CD14-positive monocyte (primary cell): ENCODE measurements around the gene ECHDC1. TPM values are rescaled to one million over a fixed set of nuclear protein-coding genes. Genes with fewer than 3 reads are reported as not detected.

Experiments used
- DNase-seq, 3 donors: peaks; one replicate each; pipeline ENCODE4 v3.0.0-alpha.2; 2011 to 2022
- H2AFZ ChIP-seq: 2 replicates; pipeline ENCODE4 v1.6.0; 2012; ENCODE audit warnings: mild to moderate bottlenecking, low read depth, low read length, inconsistent platforms; ENCODE audit not compliant: insufficient read depth, poor library complexity, severe bottlenecking
- H3K27ac ChIP-seq, 2 donors: 1 replicate in 1 of 2; 2 replicates in 1 of 2; pipeline ENCODE4 v1.5.1; 2012 to 2013; ENCODE audit warnings: low read length in 2 of 2, control low read depth in 1 of 2, inconsistent platforms in 1 of 2, low read depth in 1 of 2, mild to moderate bottlenecking in 1 of 2
- H3K27me3 ChIP-seq, 2 donors: one replicate each; pipeline versions ENCODE4 v1.6.0 to v1.6.1; 2011 to 2013; ENCODE audit warnings: low read length in 2 of 2; ENCODE audit not compliant: control insufficient read depth in 2 of 2, insufficient read depth in 2 of 2
- H3K36me3 ChIP-seq, 2 donors: replicated peaks in 1 of 2; 1 replicate in 1 of 2; 2 replicates in 1 of 2; pipeline versions ENCODE4 v1.5.1 to v1.6.1; 2012 to 2013; ENCODE audit warnings: low read length in 2 of 2, control low read depth in 1 of 2, inconsistent platforms in 1 of 2, mild to moderate bottlenecking in 1 of 2; ENCODE audit not compliant: insufficient read depth in 2 of 2, control insufficient read depth in 1 of 2
- H3K4me1 ChIP-seq, 2 donors: 1 replicate in 1 of 2; 2 replicates in 1 of 2; pipeline versions ENCODE4 v1.5.1 to v1.6.1; 2012 to 2013; ENCODE audit warnings: low read length in 2 of 2, control low read depth in 1 of 2, inconsistent platforms in 1 of 2, mild to moderate bottlenecking in 1 of 2, moderate library complexity in 1 of 2; ENCODE audit not compliant: insufficient read depth in 2 of 2, control insufficient read depth in 1 of 2
- H3K4me2 ChIP-seq: replicated peaks from 2 replicates; pipeline ENCODE3; 2012; ENCODE audit warnings: low read length, moderate library complexity, mild to moderate bottlenecking; ENCODE audit not compliant: poor library complexity, severe bottlenecking; ENCODE audit errors: extremely low read depth
- H3K4me3 ChIP-seq, 3 experiments: fragments of 200-600 bp in 1 of 3; sonication (generic) in 1 of 3; replicated peaks in 1 of 3; 1 replicate in 2 of 3; 2 replicates in 1 of 3; pipeline ENCODE4 v1.5.1; 2011 to 2013; ENCODE audit warnings: low read length in 3 of 3, mild to moderate bottlenecking in 3 of 3, control low read depth in 2 of 3, low read depth in 2 of 3, inconsistent platforms in 1 of 3, moderate library complexity in 1 of 3
- H3K79me2 ChIP-seq: 2 replicates; pipeline ENCODE4 v1.6.0; 2012; ENCODE audit warnings: mild to moderate bottlenecking, control low read depth, inconsistent platforms, low read length, moderate library complexity; ENCODE audit not compliant: insufficient read depth
- H3K9ac ChIP-seq: 2 replicates; pipeline ENCODE4 v1.6.0; 2017; ENCODE audit warnings: low read length, mild to moderate bottlenecking; ENCODE audit not compliant: insufficient read depth, poor library complexity, severe bottlenecking
- H3K9me3 ChIP-seq, 2 donors: replicated peaks in 1 of 2; 1 replicate in 1 of 2; 2 replicates in 1 of 2; pipeline versions ENCODE4 v1.5.1 to v1.6.1; 2012 to 2013; ENCODE audit warnings: low read length in 2 of 2, control low read depth in 1 of 2; ENCODE audit not compliant: control insufficient read depth in 1 of 2, insufficient read depth in 1 of 2
- H4K20me1 ChIP-seq: 2 replicates; pipeline ENCODE4 v1.6.0; 2012; ENCODE audit warnings: mild to moderate bottlenecking, low read length, control low read depth, moderate library complexity; ENCODE audit not compliant: insufficient read depth
- H3K27ac Mint-ChIP-seq, 7 donors: one replicate each; pipeline ENCODE4 v1.8.0; 2020; ENCODE audit warnings: mild to moderate bottlenecking in 7 of 7, mixed read lengths in 7 of 7, moderate library complexity in 6 of 7, inconsistent platforms in 2 of 7
- H3K27me3 Mint-ChIP-seq, 3 donors: one replicate each; pipeline ENCODE4 v1.8.0; 2021 to 2022; ENCODE audit warnings: low read depth in 3 of 3, mild to moderate bottlenecking in 3 of 3, mixed read lengths in 3 of 3, moderate library complexity in 3 of 3, inconsistent platforms in 1 of 3
- H3K36me3 Mint-ChIP-seq, 2 donors: one replicate each; pipeline ENCODE4 v1.8.0; 2020; ENCODE audit warnings: mixed read lengths in 2 of 2, inconsistent platforms in 1 of 2, mild to moderate bottlenecking in 1 of 2
- H3K4me1 Mint-ChIP-seq: one replicate; pipeline ENCODE4 v1.8.0; 2020; ENCODE audit warnings: mild to moderate bottlenecking, mixed read lengths
- H3K4me3 Mint-ChIP-seq, 2 donors: one replicate each; pipeline ENCODE4 v1.8.0; 2020; ENCODE audit warnings: mild to moderate bottlenecking in 2 of 2, mixed read lengths in 2 of 2, moderate library complexity in 1 of 2
- H3K9me3 Mint-ChIP-seq, 7 donors: one replicate each; pipeline ENCODE4 v1.8.0; 2020 to 2022; ENCODE audit warnings: mixed read lengths in 7 of 7, mild to moderate bottlenecking in 6 of 7, moderate library complexity in 6 of 7, inconsistent platforms in 2 of 7
- CTCF ChIP-seq: fragments of 200-600 bp; IDR thresholded peaks from one replicate; pipeline ENCODE4 v1.8.0; 2022; ENCODE audit warnings: antibody characterized with exemption, mild to moderate bottlenecking
- WGBS: methylation state at CpG from one replicate; pipeline ENCODE4 v1.1.5; 2013; ENCODE audit warnings: missing lambda C conversion rate; ENCODE audit not compliant: insufficient coverage; 5-methylcytosine and 5-hydroxymethylcytosine counted together
- intact Hi-C, 2 donors: fragments of 100-400 bp; cut with micrococcal nuclease; formaldehyde crosslinking; loops; one replicate each; pipeline versions ENCODE4 v1.15.0 to v1.15.1; 2023
- polyA plus RNA-seq, 3 donors: library from polyadenylated mRNA; depleted of rRNA in 1 of 3; unstranded in 2 of 3; stranded (reverse) in 1 of 3; fragments of 300-500 nt in 2 of 3; fragments of >200 nt in 1 of 3; fragmentation: Illumina TruSeq in 2 of 3; gene quantifications; 1 replicate in 2 of 3; 2 replicates in 1 of 3; pipeline ENCODE4 v1.2.3, GENCODE V29; 2012 to 2021

ECHDC1 gene
- polyA plus RNA-seq, 3 donors: 36.4 to 104 (median 102) TPM

- Histone ChIP-seq H3K4me3 (peak overlapping the region; percentile 75 to 93 (median 83)), H2AFZ (no peak overlapping the region), H3K27ac (peak overlapping the region in 1 of 2 donors; percentile 98), H3K79me2 (peaks cover 91% of the 10 kb centered on the region), H3K9me3 (no peaks in the 10 kb centered on the region), H3K4me2 (peak overlapping the region; percentile 84), H3K4me1 (peaks cover 61 to 74% of the 10 kb centered on the region in 2 donors), H3K9ac (no peak overlapping the region), H4K20me1 (peaks cover 10% of the 10 kb centered on the region), H3K27me3 (no peaks in the 10 kb centered on the region), H3K36me3 (no peaks in the 10 kb centered on the region)
- Mint-ChIP-seq H3K4me1 (peaks cover 33% of the 10 kb centered on the region), H3K27me3 (no peaks in the 10 kb centered on the region), H3K36me3 (peaks cover 10 to 13% of the 10 kb centered on the region in 2 donors), H3K27ac (peak overlapping the region in 1 of 7 donors; percentile 14), H3K4me3 (no peak overlapping the region), H3K9me3 (no peaks in the 10 kb centered on the region)
- no peak for TF ChIP-seq CTCF
- 53% methylated on average over 7 of the region's 9 CpGs for WGBS
- peak in 2 of 3 donors; percentile 57 to 60 for DNase-seq
- intact Hi-C loops: loop anchor here in 1 of 2 donors (10.0 kb wide), 1 partner anchor 77 kb away; the partner anchor contains the start of gene RNF146
Measured at GRCh38 chr6:127341471-127342202, 1.8 kb downstream of the ECHDC1 start.

GRCh38 chr6:127340171-127340570 is 3.2 kb downstream of the ECHDC1 start:
- H4K20me1 ChIP-seq: peaks cover 10% of the 10 kb centered on the region
- peaks cover 27% of the 10 kb centered on the region for H3K4me1 Mint-ChIP-seq
- no peaks in the 10 kb centered on the region for H3K36me3 ChIP-seq
- H3K79me2 ChIP-seq: peaks cover 100% of the 10 kb centered on the region
- TF ChIP-seq CTCF: no peak
- no peaks in the 10 kb centered on the region for H3K9me3 Mint-ChIP-seq
- DNase-seq: no peak
- no peak overlapping the region for H3K27ac Mint-ChIP-seq
- no peak overlapping the region for H3K27ac ChIP-seq
- H3K4me3 ChIP-seq: no peak overlapping the region
- no peak overlapping the region for H2AFZ ChIP-seq
- no peak overlapping the region for H3K9ac ChIP-seq
- no peaks in the 10 kb centered on the region for H3K9me3 ChIP-seq
- peak overlapping the region; percentile 84 for H3K4me2 ChIP-seq
- H3K4me3 Mint-ChIP-seq: peak overlapping the region in 1 of 2 donors; percentile 28
- H3K27me3 ChIP-seq: no peaks in the 10 kb centered on the region
- H3K27me3 Mint-ChIP-seq: no peaks in the 10 kb centered on the region
- peaks cover 10% of the 10 kb centered on the region in 2 donors for H3K36me3 Mint-ChIP-seq
- H3K4me1 ChIP-seq: peaks cover 48 to 63% of the 10 kb centered on the region in 2 donors
- intact Hi-C loops: loop anchor here in 1 of 2 donors (10.0 kb wide), 1 partner anchor 75 kb away; the partner anchor contains the start of gene RNF146
